ENCODE results near the gene NUDT4. TPM values are rescaled to one million over a fixed set of nuclear protein-coding genes. Genes with fewer than 3 reads are reported as not detected.
A peak's percentile ranks its signal among the peaks of the same experiment; 100 is the strongest.

NUDT4 gene
- polyA plus RNA-seq, 2 of the 4 experiments (the other 2 are of a cell fraction): 19.6 to 41.0 TPM

DNA sequence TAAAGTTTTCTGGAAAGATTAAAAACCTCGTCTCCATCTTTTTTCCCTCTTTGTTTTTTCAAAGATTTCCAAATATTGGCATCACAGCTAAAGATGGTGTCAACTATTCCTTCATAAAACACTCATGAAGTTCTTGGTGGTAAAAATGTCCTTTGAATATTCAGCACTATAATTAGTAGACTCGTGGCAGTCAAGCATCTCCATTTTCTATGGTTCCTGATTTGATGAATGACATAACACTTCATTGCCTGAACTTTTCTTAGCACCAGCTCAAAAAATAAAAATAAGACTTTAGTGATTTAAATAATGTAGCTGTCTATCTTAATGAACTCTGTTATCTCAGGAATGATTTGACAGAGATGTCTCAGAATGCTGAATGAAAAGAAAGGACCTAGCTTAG is 44.3 kb downstream of the NUDT4 start:
- ATAC-seq: no peak
- POLR2A ChIA-PET: no interaction called here
- TF ChIP-seq EP300 (IDR thresholded peaks at IDR 0.05) (no peak), HOXA7 (CRISPR knock-in tag; IDR thresholded peaks at IDR 0.05) (no peak), CHD2 (IDR thresholded peaks at IDR 0.05; ENCODE audit: low read length, partially characterized antibody) (no peak), HOXB13 (CRISPR knock-in tag; IDR thresholded peaks at IDR 0.05; ENCODE audit: low read depth) (no peak), TFCP2L1 (CRISPR knock-in tag; IDR thresholded peaks at IDR 0.05) (no peak), ZSCAN20 (CRISPR knock-in tag; IDR thresholded peaks at IDR 0.05) (no peak), SREBF2 (IDR thresholded peaks at IDR 0.05) (no peak), BHLHE40 (IDR thresholded peaks at IDR 0.05; ENCODE audit: low read depth, low read length) (no peak), CBX2 (IDR thresholded peaks at IDR 0.05; ENCODE audit: borderline replicate concordance, low read depth) (no peak), MAZ (IDR thresholded peaks at IDR 0.05; ENCODE audit: borderline replicate concordance, low read depth, low read length) (no peak), JUN (IDR thresholded peaks at IDR 0.05) (no peak), CHD4 (IDR thresholded peaks at IDR 0.05; ENCODE audit: borderline replicate concordance) (no peak), RAD21 (conservative IDR thresholded peaks at IDR 0.05 in 1 of 2, IDR thresholded peaks at IDR 0.05 in 1 of 2) (no peak)
- TF ChIP-seq, protein P1, sequence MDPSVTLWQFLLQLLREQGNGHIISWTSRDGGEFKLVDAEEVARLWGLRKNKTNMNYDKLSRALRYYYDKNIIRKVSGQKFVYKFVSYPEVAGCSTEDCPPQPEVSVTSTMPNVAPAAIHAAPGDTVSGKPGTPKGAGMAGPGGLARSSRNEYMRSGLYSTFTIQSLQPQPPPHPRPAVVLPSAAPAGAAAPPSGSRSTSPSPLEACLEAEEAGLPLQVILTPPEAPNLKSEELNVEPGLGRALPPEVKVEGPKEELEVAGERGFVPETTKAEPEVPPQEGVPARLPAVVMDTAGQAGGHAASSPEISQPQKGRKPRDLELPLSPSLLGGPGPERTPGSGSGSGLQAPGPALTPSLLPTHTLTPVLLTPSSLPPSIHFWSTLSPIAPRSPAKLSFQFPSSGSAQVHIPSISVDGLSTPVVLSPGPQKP (IDR thresholded peaks at IDR 0.05; ENCODE audit: low read depth, low read length): no peak
- TF ChIP-seq, protein P2, sequence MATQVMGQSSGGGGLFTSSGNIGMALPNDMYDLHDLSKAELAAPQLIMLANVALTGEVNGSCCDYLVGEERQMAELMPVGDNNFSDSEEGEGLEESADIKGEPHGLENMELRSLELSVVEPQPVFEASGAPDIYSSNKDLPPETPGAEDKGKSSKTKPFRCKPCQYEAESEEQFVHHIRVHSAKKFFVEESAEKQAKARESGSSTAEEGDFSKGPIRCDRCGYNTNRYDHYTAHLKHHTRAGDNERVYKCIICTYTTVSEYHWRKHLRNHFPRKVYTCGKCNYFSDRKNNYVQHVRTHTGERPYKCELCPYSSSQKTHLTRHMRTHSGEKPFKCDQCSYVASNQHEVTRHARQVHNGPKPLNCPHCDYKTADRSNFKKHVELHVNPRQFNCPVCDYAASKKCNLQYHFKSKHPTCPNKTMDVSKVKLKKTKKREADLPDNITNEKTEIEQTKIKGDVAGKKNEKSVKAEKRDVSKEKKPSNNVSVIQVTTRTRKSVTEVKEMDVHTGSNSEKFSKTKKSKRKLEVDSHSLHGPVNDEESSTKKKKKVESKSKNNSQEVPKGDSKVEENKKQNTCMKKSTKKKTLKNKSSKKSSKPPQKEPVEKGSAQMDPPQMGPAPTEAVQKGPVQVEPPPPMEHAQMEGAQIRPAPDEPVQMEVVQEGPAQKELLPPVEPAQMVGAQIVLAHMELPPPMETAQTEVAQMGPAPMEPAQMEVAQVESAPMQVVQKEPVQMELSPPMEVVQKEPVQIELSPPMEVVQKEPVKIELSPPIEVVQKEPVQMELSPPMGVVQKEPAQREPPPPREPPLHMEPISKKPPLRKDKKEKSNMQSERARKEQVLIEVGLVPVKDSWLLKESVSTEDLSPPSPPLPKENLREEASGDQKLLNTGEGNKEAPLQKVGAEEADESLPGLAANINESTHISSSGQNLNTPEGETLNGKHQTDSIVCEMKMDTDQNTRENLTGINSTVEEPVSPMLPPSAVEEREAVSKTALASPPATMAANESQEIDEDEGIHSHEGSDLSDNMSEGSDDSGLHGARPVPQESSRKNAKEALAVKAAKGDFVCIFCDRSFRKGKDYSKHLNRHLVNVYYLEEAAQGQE (IDR thresholded peaks at IDR 0.05): no peak
- TF ChIP-seq, protein P3, sequence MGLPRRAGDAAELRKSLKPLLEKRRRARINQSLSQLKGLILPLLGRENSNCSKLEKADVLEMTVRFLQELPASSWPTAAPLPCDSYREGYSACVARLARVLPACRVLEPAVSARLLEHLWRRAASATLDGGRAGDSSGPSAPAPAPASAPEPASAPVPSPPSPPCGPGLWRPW (IDR thresholded peaks at IDR 0.05): no peak
- TF ChIP-seq, protein P4, sequence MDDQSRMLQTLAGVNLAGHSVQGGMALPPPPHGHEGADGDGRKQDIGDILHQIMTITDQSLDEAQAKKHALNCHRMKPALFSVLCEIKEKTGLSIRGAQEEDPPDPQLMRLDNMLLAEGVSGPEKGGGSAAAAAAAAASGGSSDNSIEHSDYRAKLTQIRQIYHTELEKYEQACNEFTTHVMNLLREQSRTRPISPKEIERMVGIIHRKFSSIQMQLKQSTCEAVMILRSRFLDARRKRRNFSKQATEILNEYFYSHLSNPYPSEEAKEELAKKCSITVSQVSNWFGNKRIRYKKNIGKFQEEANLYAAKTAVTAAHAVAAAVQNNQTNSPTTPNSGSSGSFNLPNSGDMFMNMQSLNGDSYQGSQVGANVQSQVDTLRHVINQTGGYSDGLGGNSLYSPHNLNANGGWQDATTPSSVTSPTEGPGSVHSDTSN (IDR thresholded peaks at IDR 0.05): no peak
- TF ChIP-seq, protein P5, sequence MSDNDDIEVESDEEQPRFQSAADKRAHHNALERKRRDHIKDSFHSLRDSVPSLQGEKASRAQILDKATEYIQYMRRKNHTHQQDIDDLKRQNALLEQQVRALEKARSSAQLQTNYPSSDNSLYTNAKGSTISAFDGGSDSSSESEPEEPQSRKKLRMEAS (IDR thresholded peaks at IDR 0.05): no peak

DNA sequence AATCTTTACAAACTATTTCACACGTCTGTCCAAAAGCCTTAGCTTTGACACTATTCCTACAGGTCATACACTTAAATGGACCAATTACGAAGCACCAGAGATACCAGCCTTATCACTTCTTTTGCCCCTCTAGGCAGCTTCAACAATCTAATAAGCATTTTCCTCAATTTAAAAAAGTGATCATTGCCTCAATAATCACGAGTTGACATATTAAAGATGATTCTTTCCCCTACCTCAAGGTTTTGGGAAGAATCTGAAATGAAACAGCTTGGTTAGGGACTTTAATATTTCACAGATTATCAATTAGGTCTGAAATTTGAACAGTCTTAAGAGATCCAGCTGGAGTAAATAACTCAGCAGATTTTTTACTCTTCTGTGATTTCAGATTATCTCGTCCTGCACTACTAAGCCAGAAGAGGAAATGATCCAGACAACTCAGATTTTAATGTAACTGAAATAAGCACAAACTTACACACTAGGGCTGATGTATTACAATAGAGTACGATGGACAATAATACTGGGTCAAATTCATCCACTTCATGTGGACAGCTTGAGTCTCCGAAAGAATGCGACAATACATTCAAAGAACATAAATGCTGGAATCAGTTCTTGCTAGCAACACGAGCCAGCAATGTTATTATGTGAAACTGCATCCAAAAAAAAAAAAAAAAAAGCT is 48.1 kb downstream of the NUDT4 start:
- FAIRE-seq: no peak
- no peak overlapping the region for H3K4me2 ChIP-seq
- H3K9me3 ChIP-seq: no peaks in the 10 kb centered on the region
- no peak overlapping the region for H3K27ac ChIP-seq
- H3K4me1 ChIP-seq: peaks cover 56% of the 10 kb centered on the region
- DNase-seq (ENCODE audit: low read depth in 1 of 2, low spot score in 1 of 2): no peak
- WGBS (ENCODE audit: missing lambda C conversion rate): 87% methylated on average over 8 of the region's 8 CpGs
- CTCF ChIA-PET: interaction anchor here (0.8 to 1.9 kb wide), 5 partner anchors 11 to 675 kb away, joined by 3 to 5 read pairs (median 4); no protein-coding TSS in a partner anchor
- POLR2A ChIA-PET: interaction anchor here (0.6 to 0.7 kb wide), 2 partner anchors 11 to 496 kb away, joined by 4 to 5 read pairs; no protein-coding TSS in a partner anchor
- TF ChIP-seq, protein P3 (IDR thresholded peaks at IDR 0.05): no peak
- peak; percentile 46 for TF ChIP-seq MAFK (IDR thresholded peaks at IDR 0.05; ENCODE audit: partially characterized antibody)
- TF ChIP-seq, protein P1 (IDR thresholded peaks at IDR 0.05; ENCODE audit: low read depth, low read length): no peak
- no peak overlapping the region for H3K4me3 ChIP-seq
- no peak for ATAC-seq

More for the DNA sequence above, 44.3 kb downstream of the NUDT4 start:
- Histone ChIP-seq H3K4me1 (peaks cover 37% of the 10 kb centered on the region), H3K27ac (no peak overlapping the region), H3K9me3 (no peaks in the 10 kb centered on the region), H3K4me3 (no peak overlapping the region), H3K4me2 (no peak overlapping the region)
- CTCF ChIA-PET: interaction anchor here (0.6 to 1.2 kb wide), 3 partner anchors 9 to 679 kb away, joined by 3 read pairs; no protein-coding TSS in a partner anchor
- DNase-seq (ENCODE audit: low read depth in 1 of 2, low spot score in 1 of 2) (no peak), FAIRE-seq (no peak)
- WGBS (ENCODE audit: missing lambda C conversion rate): 62% methylated on average over 2 of the region's 2 CpGs
